SU-DHL-6 (cell line): ENCODE results near the gene B4GALT1.

Experiments used
- CTCF ChIP-seq: fragments of 200-600 bp; sonication (generic); IDR thresholded peaks from one replicate; pipeline ENCODE4 v1.5.1; 2017; ENCODE audit warnings: antibody characterized with exemption, mild to moderate bottlenecking, low read length, moderate library complexity; ENCODE audit not compliant: insufficient read depth, poor library complexity, severe bottlenecking
- EZH2phosphoT487 ChIP-seq: fragments of 200-600 bp; sonication (generic), shearing (Covaris generic); conservative IDR thresholded peaks from 2 replicates; pipeline ENCODE4 v1.6.1; 2018; ENCODE audit warnings: mild to moderate bottlenecking, antibody characterized with exemption, low read length, moderate library complexity, mixed read lengths

GRCh38 chr9:33189331-33189791 is 22.2 kb upstream of the B4GALT1 start:
- TF ChIP-seq CTCF = no peak
- no peak for TF ChIP-seq EZH2phosphoT487
